Putamen (tissue), 1 donor: ENCODE data around the gene ZSCAN1.
"Not testable (repeated sequence)": the region's sequence is repeated elsewhere in the genome, so short reads cannot be mapped to it uniquely, and the experiment has no call there.

Experiments
- DNase-seq: peaks from one replicate; pipeline ENCODE4 v3.0.0-alpha.2; 2016; ENCODE audit warnings: low spot score

Gene ZSCAN1, protein sequence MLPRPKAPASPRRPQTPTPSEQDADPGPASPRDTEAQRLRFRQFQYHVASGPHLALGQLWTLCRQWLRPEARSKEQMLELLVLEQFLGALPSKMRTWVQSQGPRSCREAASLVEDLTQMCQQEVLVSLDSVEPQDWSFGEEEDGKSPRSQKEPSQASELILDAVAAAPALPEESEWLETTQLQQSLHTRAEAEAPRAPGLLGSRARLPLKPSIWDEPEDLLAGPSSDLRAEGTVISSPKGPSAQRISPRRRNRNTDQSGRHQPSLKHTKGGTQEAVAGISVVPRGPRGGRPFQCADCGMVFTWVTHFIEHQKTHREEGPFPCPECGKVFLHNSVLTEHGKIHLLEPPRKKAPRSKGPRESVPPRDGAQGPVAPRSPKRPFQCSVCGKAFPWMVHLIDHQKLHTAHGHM

GRCh38 chr19:58033741-58034476 is at the start of gene ZSCAN1:
Gene ZSCAN1 (plus strand): TSS chr19:58034025. CDS start chr19:58037837, 3,812 bp downstream.
- DNase-seq, result peak; percentile 96

DNA sequence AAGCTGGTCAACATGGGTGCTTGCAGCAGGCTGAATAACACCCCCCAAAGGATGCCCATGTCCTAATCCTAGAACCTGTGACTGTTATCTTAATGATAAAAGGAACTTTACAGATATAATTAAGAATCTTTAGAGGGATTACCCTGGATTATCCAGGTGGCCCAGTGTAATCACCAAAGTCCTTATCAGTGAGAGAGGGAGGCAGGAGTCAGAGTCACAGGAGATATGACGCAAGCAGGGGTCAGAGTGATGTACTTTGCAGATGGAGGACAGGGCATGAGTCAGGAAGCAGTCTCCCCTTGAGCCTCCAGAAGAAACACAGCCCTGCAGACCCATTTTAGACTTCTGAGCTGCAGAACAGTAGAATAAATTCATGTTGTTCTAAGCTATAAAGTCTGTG is 41.0 kb upstream of the ZSCAN1 start:
- DNase-seq, result no peak

DNA sequence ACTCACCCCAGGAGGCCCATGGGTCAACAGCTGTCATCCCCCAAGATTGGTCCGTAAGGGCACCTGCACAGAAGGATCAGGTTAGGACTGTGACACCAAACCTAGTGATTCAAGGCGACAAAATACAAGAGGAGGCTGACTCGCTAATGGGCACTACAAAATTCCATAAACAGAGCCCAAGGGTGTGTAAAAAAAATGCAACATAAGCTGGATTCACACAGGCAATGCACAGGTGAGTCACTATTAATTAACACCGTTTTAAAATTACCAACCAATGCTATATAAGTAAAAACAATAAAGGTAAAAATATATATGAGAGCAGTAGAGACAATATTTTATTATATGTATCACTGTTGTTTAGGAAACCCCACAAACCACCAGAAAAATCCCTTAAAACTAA is 33.1 kb upstream of the ZSCAN1 start:
- DNase-seq, result no peak

DNA sequence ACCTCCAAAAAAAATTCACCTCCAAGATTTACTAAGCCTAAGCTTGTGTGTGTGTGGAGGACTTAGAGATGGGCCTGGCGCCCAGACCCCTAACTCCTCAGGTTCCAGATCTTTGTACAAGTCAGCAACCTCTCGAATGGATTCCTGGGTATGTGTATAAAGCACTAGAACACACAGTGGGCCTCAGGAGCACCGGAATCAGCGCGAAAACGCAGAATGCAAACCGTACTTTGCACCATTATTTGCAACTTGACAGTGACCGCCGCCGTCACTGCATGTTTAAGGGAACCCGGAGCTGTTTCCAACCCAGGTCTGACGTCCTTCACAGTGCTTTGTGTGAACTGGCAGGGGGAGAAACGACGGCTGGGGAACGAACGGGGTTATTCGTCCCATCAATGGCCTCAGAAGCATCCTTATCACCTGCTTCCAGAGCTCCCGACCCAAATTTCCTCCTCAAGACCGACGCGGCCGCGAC is 31.9 kb upstream of the ZSCAN1 start:
- no peak for DNase-seq

GRCh38 chr19:58002384-58003173 is 31.2 kb upstream of the ZSCAN1 start, which contains the start of gene ZNF606:
Gene ZNF606 (minus strand): TSS chr19:58002820. CDS start chr19:58001319, 1,501 bp downstream.
- peak; percentile 88 for DNase-seq

- no peak for DNase-seq
Observed at GRCh38 chr19:58003174-58003828, 30.5 kb upstream of the ZSCAN1 start.

GRCh38 chr19:58007285-58007684 is 26.5 kb upstream of the ZSCAN1 start:
- DNase-seq, result no peak

- not testable (repeated sequence) for DNase-seq
Observed at GRCh38 chr19:58008877-58009276, 24.9 kb upstream of the ZSCAN1 start.

- no peak for DNase-seq
Observed at GRCh38 chr19:58009301-58009665, 24.5 kb upstream of the ZSCAN1 start.

DNA sequence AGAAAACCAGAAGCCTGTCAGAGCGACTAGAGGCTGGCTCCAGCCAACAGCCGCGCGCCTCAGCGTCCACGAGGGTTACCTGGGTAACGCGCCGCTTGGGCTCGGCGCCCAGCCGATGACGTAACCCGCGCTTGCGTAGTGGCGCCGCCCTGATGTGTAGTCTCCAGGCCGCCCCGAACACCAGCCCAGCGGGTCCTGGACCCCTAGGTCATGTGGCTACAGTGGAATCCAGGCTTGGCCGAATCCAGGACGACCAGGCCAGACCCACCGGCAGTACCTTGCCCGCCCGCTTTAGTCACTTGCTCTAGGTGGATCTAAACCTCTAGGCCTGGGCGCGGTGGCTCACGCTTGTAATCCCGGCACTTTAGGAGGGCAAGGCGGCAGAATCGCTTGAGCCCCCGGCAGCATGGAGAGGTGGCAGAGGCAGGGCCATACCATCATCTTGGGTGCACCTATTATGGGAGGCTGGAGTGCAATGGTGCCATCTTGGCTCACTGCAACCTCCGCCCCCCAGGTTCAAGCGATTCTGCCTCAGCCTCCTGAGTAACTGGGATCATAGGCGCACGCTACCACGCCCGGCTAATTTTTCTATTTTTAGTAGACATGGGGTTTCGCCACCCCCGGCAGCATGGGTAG is 24.0 kb upstream of the ZSCAN1 start:
- peak; percentile 90 for DNase-seq

DNA sequence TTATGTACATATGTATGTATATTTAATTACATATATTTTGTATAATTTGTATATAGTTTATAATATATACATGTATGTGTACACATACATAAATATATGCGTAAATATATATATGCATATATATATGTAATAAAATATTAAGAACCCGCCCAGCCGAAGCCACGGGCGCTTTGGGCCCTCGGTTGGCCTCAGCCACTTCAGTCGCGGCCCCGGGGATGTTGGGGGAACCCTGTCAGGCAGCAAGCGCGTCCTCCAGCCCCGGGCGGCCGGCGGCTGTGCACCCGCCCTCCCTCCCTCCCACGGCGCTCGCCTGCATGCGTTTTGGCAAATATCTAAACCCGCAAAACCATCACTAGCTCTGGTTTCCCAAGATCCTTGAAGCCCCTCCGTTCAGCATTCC is 23.3 kb upstream of the ZSCAN1 start:
- no peak for DNase-seq

GRCh38 chr19:58014141-58014540 is 19.7 kb upstream of the ZSCAN1 start:
- DNase-seq, result no peak

DNA sequence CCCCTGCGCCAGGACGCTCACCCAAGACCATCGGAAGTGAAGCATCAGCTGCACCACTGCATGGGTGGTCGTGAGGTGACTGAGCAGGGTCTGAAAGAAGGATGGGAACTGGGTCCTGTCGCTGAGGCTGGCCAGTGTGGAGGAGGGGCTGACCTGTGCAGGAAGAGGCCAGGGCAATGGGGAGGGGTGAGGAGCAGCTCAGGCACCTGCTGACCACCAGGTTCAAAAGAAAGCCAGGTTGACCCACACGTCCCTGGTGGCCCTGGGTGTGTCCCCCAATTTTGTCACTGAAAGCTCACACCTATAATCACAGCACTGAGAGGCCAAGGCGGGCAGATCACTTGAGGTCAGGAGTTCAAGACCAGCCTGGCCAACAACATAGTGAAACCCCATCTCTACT is 13.7 kb upstream of the ZSCAN1 start:
- no peak for DNase-seq

GRCh38 chr19:58021541-58022282 is 12.1 kb upstream of the ZSCAN1 start:
- DNase-seq, result peak; percentile 79

DNA sequence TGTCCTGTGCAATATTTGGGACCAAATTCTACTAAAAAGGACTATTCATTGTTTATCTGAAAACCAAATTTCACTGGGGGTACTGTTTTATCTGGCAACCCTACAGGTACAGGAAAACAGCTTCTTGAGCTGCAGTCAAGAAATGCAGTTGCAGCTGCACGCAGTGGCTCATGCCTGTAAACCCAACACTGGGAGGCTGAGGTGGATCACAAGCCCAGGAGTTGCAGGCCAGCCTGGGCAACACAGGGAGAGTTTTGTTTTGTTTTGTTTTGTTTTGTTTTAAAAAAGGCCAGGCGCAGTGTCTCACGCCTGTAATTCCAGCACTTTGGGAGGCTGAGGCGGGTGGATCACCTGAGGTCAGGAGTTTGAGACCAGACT is 11.6 kb upstream of the ZSCAN1 start:
- no peak for DNase-seq

- DNase-seq, result no peak
Observed at GRCh38 chr19:58024661-58025060, 9.2 kb upstream of the ZSCAN1 start.

GRCh38 chr19:58034477-58034793 is 610 bp downstream of the ZSCAN1 start:
- DNase-seq, result no peak

- DNase-seq, result no peak
Observed at GRCh38 chr19:58035863-58036262, 2.0 kb downstream of the ZSCAN1 start.

DNA sequence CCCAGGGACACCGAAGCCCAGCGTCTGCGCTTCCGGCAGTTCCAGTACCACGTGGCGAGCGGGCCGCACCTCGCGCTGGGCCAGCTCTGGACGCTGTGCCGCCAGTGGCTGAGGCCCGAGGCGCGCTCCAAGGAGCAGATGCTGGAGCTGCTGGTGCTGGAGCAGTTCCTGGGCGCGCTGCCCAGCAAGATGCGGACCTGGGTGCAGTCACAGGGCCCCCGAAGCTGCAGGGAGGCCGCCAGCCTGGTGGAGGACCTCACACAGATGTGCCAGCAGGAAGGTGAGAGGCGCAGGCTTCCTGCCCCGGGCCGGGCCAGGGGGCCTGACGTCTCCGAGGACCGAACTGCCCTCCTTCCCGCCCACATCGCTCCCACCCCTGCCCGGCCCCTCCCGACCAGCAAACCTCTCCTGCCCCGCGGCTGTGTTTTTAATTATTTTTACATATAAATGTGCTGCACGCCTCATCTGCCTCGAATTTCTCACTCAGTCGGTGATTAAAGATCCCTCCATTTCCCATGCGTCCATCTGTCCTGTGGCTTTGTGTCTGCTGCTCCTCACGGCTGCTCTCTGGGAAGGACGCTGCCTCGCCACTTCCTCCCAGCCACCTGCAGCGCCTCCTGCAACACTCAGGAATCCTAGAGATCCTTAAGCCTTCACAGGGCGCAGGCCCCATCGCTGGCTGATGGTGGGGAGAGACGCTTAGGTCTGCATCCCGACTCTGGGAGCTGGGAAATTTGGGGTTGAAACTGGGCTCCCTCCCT is 4.3 kb downstream of the ZSCAN1 start:
- peak; percentile 31 for DNase-seq

DNA sequence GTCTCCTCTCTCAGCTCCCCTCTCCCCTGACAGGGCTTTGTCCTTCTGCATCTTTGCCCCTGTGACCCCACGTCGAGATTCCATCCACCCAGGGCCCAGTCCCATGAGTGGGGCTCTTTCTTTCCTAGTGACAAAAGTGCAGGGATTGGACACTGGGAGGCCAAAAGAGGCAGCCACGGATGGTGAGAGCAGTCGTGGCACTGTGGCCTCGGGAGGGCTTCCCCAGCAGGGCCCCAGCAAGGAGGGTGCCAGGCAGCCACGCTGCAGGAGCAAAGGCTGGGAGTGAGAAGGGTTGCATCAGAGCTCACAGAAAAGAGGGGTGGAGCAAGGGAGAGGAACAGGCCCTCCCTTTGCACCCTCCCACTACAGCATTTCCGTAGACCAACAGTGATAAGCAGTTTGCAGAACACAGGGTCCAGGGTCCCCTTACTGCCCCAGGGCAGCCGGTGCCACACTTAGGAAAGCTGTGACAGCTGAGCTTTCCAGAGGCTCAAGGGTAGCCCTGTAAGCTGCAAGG is 4.9 kb downstream of the ZSCAN1 start:
- DNase-seq, result no peak
